Activated T-cell treated with anti-CD3 and anti-CD28 coated beads for 24 hours (primary cell): Measurements from ENCODE around the gene MEF2B.
"Not testable (repeated sequence)": the region's sequence is repeated elsewhere in the genome, so short reads cannot be mapped to it uniquely, and the experiment has no call there.

Experiments used
- DNase-seq: peaks from one replicate; pipeline ENCODE4 v3.0.0-alpha.2; 2020; ENCODE audit warnings: low read depth

MEF2B gene

GRCh38 chr19:19192910-19193423, 22.9 kb upstream of the MEF2B start:
- no peak for DNase-seq

DNA sequence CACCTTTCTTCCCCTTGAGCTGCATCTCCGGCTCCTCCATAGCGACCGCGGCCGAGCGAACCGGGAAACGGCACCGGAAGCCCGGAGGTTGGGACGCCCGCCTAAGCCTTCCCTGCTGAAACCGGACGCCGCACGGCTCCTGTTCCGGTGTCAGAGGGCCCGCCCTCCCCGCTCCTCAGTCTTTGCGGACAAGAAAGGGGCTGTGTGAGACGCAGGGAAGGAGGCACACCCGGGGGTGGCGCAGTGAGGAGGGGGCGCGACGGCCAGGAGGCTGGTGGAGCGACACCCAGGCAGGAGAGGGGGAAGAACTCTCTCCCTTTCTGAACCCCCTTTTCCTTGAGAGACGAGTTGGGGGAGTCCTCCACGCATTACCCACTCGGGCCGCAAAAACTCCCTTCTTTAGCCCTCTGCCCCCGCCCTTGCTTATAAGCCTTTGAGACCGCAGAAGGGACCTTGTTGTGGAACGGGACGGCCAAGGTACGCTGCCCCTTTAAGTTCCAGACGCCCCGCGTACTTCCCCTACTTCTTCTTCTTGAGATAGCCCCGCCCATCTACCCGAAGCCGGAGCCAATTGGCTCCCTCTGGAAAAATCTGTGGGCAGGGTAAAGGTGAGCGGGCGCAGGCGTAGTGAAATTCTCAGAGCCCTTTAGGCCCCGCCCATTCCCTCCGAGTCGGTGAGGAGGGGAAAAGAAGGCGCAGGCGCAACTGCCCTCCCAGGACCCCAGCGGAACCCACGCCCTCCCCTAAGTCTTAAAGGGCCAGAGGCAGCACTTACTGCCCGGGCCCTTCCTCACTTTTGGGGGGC, 22.2 kb upstream of the MEF2B start, which contains the start of the genes BORCS8 and RFXANK:
Gene BORCS8 (minus strand): TSS at position 75 of the 805 bp plus-strand sequence. CDS start 35 bp downstream, at position 40.
Gene RFXANK (plus strand): TSS at position 181 of the 805 bp plus-strand sequence. CDS start 1,689 bp downstream, outside the sequence.
- peak; percentile 99 for DNase-seq

DNA sequence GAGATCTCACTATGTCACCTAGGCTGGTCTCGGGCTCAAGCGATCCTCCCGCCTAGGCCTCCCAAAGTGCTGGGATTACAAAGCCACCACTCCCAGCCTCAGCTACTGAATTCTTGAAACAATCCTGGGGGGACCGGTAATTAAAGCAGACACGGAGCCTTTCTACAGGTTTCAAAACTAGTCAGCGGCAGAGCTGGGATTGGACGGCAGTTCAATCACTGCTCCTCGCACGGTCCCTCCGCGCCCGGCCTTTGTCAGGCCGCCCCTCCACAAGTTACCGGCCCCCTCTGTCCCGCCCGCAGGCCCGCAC, 21.7 kb upstream of the MEF2B start:
- DNase-seq, result no peak

DNA sequence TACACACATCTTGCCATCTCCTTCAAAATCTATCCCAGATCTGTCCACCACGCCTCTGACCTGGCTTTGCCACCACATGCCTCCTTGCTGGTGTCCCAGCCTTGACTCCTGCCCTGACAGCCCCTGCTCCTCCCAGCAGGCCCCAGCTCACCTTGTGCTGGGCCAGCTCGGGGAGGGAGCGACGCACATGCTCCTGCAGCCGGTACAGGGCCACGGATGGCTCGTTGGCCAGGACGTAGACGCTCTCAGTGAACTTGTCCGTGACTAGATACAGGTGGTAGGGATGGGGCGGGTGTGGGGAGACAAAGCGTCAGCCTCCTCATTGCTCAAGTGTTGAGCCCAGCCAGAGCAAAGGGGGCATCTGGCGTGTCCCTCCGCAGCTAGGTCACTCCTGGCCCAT, 16.7 kb upstream of the MEF2B start:
- no peak for DNase-seq

GRCh38 chr19:19185853-19186740, 16.0 kb upstream of the MEF2B start:
- peak; percentile 47 for DNase-seq

DNA sequence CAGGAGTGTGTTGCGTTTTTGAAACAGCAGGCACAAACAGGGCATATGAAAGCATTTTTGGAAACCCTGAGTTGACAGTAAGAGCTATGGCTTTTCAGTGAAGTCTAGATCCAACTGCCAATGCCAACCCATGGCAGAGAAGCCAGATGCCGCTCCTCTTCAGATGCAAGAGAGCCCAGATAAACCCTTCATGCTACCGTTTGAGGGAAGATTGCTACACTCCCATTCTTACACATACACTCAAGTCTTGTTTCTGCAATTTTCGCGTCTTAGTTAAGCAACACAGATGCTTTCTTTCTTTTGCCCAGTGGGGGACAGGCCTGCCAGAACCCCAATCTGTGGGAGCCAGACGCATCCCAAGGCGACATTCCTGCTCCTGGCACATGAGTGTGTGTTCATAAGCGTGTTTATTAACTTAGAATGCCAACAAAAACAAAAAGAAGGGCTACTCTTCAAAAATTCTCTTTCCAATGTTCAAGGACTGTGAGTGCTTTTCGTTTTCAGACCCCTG, 11.5 kb upstream of the MEF2B start:
- DNase-seq, result no peak

DNA sequence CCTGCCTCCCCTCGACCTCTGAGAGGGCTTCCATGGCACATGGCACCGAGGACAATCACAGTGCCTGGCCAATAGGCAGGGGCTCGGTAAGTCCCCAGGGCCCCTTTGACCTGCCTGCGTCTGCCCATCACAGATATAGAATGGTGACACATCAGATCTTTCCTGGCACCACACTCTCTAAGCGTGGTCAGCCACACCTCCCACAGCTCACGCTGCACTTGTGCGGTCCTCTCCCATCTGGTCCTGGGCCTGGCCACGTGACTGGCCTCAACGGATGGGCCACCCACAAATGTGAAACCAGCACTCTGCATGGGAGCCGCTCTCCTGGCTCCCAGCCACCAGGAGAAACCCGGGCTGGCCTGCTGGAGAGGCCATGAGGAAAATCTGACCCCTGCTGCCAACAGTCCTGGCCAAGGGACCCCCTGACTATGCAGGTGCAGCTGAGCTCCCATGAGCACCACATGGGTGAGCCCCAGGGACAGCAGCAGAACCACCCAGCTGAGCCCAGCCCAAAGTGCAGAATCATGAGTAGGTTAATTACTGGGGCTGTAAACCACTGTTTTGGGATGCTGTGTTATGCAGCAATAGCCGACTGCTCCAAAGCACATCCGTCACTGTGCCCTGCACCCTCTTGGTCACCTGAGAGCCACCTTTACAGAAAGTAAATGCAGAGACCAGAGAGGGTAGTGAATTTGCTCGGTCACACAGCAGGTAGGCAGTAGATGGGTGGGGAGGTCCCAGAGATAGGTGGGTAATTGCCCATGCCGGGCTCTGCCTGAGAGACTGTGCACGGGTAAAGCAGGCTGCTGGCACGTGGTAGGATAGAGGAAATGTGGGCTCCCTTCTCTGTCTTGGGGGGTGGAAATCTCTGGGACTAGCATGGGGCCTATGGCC, 9.7 kb upstream of the MEF2B start:
- DNase-seq, result no peak

- no peak for DNase-seq
These were observed 6.9 kb upstream of the MEF2B start for GRCh38 chr19:19176950-19177349.

DNA sequence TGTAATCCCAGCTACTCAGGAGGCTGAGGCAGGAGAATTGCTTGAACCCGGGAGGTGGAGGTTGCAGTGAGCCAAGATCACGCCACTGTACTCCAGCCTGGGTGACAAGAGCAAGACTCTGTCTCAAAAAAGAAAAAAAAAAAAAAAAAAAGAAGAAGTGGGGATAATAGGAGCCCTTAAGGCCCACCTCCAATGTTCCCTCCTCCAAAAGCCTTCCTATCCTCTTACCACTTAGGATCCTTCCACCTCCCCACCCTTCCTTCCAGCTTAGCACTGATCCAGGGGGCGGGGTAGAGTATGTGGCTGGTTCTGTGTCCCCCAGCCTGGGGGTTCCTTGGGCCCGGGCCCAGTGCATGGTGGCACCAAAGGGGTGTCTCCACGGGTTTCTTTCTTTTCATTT, 3.2 kb upstream of the MEF2B start:
- not testable (repeated sequence) for DNase-seq

GRCh38 chr19:19171821-19172532, 1.9 kb upstream of the MEF2B start:
- DNase-seq, result no peak

DNA sequence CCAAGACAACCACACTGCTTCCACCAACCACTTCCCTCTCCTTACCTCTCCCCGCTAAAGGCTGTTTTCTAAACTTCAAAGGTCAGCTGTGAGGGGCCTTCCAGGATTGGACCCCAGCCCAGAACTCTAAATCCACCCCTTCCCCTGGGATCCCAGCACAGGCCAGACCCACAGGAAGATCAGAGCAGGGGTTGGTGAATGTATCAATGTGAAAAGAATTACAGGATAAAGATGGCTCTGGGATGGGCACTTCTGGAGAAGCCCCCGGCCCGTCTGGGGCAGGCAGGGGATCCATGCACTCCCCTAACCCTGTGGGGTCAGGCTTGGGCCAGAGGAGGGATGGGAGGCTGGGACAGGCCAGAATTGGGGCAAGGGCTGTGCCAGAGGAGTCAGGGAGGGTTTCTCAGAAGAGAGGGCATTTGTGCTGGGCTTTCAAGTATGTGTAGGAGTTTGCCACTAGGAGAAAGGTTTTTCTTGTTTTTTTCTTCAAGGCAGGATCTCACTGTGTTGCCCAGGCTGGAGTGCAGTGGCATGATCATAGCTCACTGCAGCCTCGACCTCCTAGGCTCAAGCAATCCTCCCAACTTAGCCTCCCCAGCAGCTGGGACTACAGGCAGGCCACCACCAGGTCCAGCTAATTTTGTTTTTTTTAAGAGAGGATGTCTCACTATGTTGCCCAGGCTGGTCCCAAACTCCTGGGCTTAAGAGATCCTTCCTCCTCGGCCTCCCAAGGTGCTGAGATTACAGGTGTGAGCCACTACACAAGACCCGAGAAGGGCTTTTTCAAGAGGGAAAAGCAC, 1.0 kb upstream of the MEF2B start:
- no peak for DNase-seq

DNA sequence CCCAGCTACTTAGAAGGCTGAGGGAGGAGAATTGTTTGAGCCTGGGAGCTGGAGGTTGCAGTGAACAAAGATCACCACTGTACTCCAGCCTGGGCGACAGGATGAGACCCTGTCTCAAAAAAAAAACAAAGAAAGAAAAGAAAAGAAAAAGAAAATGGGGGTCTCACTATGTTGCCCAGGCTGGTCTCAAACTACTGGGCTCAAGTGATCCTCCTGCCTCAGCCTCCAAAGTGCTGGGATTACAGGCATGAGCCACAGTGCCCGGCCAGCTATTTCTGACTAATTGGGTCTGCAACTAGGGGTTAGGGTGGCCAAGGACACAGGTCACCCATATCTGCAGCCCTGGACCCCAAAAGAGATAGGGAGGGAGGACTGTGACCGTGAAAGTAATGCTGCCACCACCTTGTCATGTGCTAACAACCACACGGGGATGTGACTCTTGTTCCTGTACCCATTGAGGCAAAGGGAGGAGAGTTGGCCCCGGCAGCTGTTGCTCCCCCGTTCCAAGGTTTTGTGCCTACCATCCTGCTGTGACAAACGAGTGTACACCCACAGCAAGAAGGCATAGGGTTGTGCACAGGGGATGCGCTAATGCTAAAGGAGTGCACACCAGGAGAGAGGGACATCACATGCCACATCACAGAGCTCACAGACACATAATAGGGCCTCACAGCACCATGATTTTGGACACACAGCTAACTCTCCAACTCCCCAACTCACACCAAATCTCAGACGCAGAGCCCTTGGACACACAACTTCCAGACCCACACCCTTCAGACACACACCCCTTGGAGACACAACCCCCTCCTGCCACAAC, 619 bp downstream of the MEF2B start:
- no peak for DNase-seq

GRCh38 chr19:19167612-19168011, 2.5 kb downstream of the MEF2B start:
- no peak for DNase-seq

- DNase-seq, result no peak
These were observed 4.7 kb downstream of the MEF2B start for GRCh38 chr19:19165396-19165795.

DNA sequence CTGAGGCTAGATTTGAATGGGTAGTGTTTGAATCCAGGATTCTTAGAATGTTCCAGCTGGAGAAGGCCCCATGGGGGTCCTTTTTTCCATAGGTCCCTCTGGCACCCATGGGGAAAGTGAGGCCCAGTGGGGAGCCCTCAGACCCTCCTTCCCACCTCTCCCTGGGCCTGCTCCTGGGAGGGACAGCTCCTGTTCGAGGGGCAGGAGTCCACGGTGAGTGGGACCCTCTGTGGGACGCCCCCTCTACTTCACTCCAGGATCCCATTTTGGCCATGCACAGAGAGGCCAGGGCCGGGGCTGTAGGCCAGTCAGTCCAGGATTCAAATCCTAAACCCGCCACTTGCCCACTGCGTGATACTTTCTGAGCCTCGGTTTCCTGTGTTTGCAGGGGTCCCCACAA, 7.6 kb downstream of the MEF2B start:
- no peak for DNase-seq

DNA sequence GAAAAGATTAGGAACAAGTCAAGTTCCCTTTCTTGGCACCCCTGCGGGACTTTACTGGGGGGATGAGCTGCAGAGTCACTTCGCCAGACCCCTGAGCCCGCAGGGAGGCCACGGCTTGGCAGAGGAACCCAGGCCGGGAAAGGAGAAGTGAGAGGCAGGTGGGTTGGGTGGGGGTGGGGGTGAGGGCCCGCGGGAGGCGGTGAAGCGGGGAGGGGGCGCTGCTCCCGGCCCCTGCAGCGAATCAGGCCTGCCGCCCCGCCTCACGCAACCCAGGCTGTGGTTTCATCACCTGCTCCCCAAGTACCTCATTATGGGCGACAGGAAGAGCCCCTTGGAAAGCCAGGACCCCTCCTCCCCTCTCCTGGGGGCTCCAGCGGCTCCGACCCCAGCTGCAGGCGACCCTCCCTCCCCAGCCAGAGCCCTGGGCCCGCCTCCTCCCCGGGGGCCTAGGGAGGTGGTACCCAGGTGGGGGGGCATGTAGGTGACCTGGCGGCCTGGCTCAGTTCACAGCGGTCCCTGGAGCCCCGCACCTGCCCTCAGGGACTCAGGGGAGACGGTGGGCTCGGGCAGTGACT, 9.5 kb downstream of the MEF2B start:
- no peak for DNase-seq

DNA sequence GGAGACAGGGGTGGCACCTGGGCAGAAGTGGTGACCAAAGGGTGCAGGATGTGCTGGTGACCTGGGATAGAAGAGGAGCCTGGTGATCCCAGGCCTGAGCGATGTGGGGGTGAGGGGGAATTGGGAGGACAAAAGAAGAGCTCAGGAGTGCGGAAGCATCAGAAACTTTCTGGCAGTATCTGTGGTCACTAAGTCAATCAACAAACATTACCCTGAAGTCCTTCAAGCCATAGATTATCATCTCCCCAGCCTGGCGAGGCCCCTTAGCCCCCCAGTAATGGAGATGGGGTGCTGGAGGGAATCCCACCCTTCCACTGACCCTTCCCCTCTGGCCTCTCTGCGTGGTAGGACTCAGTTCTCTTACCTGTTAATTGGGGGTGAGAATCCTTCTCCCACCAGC, 10.5 kb downstream of the MEF2B start:
- DNase-seq, result no peak

DNA sequence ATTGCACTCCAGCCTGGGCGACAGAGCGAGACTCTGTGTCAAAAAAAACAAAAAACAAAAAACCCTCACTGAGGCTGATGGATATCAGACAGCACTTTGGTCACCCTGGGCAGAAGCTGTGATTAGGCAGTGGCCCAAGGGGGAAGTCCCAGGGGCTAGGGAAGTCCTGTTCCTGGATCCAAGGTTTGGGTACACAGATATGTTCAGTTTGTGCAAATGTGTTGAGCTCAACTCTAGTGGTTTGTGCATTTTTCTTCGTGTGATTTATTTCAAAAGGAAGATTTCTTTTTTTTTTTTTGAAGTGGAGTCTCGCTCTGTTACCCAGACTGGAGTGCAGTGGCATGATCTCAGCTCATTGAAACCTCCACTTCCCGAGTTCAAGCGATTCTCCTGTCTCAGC, 12.3 kb downstream of the MEF2B start:
- DNase-seq, result no peak
